ENCODE results near the gene SPOUT1.
"Not testable (repeated sequence)": the region's sequence is repeated elsewhere in the genome, so short reads cannot be mapped to it uniquely, and the experiment has no call there.

SPOUT1 gene

DNA sequence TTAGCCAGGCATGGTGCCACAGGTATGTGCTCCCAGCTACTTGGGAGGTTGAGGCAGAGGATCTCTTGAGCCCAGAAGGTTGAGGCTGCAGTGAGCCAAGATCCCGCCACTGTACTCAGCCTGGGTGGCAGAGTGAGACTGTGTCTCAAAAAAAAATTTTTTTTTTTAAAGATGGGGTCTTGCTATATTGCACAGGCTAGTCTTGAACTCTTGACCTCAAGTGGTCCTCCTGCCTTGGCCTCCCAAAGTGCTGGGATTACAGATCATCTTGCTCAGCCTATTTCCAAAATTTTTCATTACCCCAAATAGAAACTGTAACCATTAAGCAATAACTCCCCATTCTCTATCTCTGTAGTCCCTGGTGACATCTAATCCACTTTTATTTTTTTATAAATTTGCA, 46.9 kb downstream of the SPOUT1 start:
- H3F3A ChIP-seq (ENCODE audit: low read depth), result no peaks in the 10 kb centered on the region
- no peaks in the 10 kb centered on the region for H3K9me2 ChIP-seq (replicated peaks; ENCODE audit: low read depth, low read length)
- H3K9me3 ChIP-seq (ENCODE audit: insufficient read depth, low read depth, low read length), result no peaks in the 10 kb centered on the region
- no peaks in the 10 kb centered on the region for H4K20me1 ChIP-seq (ENCODE audit: insufficient read depth, low read length, poor library complexity, severe bottlenecking)
- peaks cover 5% of the 10 kb centered on the region; the same call in 1 of the 2 replicates for H3K79me2 ChIP-seq (ENCODE audit: insufficient read depth, low read length)
- H3K27me3 ChIP-seq (ENCODE audit: insufficient read depth, low read length, poor library complexity, severe bottlenecking), result no peaks in the 10 kb centered on the region
- no peak overlapping the region for H3K4me3 ChIP-seq (ENCODE audit: low read length, poor library complexity, severe bottlenecking)
- no peaks in the 10 kb centered on the region for H3K36me3 ChIP-seq (ENCODE audit: insufficient read depth, low read length)
- H2AFZ ChIP-seq (ENCODE audit: low read length), result no peak overlapping the region
- no peak for TF ChIP-seq EZH2phosphoT487 (IDR thresholded peaks at IDR 0.05; ENCODE audit: borderline replicate concordance)
- TF ChIP-seq, protein P1, sequence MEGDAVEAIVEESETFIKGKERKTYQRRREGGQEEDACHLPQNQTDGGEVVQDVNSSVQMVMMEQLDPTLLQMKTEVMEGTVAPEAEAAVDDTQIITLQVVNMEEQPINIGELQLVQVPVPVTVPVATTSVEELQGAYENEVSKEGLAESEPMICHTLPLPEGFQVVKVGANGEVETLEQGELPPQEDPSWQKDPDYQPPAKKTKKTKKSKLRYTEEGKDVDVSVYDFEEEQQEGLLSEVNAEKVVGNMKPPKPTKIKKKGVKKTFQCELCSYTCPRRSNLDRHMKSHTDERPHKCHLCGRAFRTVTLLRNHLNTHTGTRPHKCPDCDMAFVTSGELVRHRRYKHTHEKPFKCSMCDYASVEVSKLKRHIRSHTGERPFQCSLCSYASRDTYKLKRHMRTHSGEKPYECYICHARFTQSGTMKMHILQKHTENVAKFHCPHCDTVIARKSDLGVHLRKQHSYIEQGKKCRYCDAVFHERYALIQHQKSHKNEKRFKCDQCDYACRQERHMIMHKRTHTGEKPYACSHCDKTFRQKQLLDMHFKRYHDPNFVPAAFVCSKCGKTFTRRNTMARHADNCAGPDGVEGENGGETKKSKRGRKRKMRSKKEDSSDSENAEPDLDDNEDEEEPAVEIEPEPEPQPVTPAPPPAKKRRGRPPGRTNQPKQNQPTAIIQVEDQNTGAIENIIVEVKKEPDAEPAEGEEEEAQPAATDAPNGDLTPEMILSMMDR (conservative IDR thresholded peaks at IDR 0.05; ENCODE audit: low read length), result no peak
- no peak overlapping the region for H3K9ac ChIP-seq (ENCODE audit: low read depth, low read length, poor library complexity, severe bottlenecking)
- H3K4me2 ChIP-seq (ENCODE audit: low read depth, low read length, poor library complexity, severe bottlenecking), result no peak overlapping the region
- peaks cover 2% of the 10 kb centered on the region for H3K4me1 ChIP-seq (ENCODE audit: insufficient read depth, low read length, poor library complexity, severe bottlenecking)

DNA sequence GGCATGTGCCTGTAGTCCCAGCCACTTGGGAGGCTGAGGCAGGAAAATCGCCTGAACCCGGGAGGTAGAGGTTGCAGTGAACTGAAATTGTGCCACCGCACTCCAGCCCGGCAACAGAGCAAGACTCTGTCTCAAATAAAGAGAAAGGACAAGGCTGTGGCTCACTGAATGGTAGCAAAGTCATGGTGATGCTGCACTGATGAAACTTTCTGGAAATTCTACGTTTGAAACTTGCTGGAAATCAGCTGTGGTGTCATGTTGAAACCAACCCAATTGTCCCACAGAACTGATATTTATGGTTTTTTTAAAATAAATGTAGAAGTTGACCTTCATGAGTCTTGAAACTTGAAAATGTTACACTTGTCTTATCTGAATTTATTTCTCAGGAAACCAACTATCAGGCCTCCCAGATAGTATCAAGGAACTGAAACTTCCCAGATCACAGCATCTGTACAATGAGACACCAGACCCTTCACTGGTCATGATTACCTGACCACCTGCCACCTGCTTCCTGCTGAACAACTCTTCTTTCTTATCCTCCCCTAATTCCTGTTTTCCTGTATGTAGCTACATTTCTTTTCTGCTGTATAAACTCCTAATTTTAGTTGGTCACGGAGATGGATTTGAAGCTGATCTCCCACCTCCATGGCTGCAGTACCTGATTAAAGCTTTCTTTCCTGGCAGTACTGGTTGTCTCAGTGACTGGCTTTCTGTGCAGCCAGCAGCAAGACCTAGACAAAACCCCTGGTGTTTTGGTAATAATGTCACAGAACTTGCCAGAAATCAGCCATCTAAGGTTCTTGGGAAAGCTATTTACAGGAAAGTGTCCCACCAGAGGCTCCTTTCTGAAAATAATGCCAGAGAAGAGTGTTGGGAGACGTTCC, 48.2 kb downstream of the SPOUT1 start:
- Histone ChIP-seq H3K9me3 (ENCODE audit: insufficient read depth, low read depth, low read length) (no peaks in the 10 kb centered on the region), H3K79me2 (ENCODE audit: insufficient read depth, low read length) (no peaks in the 10 kb centered on the region), H3K4me1 (ENCODE audit: insufficient read depth, low read length, poor library complexity, severe bottlenecking) (no peaks in the 10 kb centered on the region), H3F3A (ENCODE audit: low read depth) (no peaks in the 10 kb centered on the region), H3K4me2 (ENCODE audit: low read depth, low read length, poor library complexity, severe bottlenecking) (no peak overlapping the region), H2AFZ (ENCODE audit: low read length) (no peak overlapping the region), H3K36me3 (ENCODE audit: insufficient read depth, low read length) (no peaks in the 10 kb centered on the region), H3K9me2 (replicated peaks; ENCODE audit: low read depth, low read length) (no peaks in the 10 kb centered on the region), H4K20me1 (ENCODE audit: insufficient read depth, low read length, poor library complexity, severe bottlenecking) (no peaks in the 10 kb centered on the region), H3K4me3 (ENCODE audit: low read length, poor library complexity, severe bottlenecking) (no peak overlapping the region), H3K9ac (ENCODE audit: low read depth, low read length, poor library complexity, severe bottlenecking) (no peak overlapping the region), H3K27me3 (ENCODE audit: insufficient read depth, low read length, poor library complexity, severe bottlenecking) (no peaks in the 10 kb centered on the region)
- TF ChIP-seq EZH2phosphoT487 (IDR thresholded peaks at IDR 0.05; ENCODE audit: borderline replicate concordance), result no peak
- TF ChIP-seq, protein P1 (conservative IDR thresholded peaks at IDR 0.05; ENCODE audit: low read length), result no peak

DNA sequence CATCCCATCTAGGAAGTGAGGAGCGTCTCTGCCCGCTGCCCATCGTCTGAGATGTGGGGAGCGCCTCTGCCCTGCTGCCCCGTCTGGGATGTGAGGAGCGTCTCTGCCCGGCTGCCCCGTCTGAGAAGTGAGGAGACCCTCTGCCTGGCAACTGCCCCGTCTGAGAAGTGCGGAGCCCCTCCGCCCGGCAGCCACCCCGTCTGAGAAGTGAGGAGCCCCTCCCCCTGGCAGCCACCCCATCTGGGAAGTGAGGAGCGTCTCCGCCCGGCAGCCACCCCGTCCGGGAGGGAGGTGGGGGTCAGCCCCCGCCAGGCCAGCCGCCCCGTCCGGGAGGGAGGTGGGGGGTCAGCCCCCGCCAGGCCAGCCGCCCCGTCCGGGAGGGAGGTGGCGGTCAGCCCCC, 49.5 kb downstream of the SPOUT1 start:
- H3K36me3 ChIP-seq (ENCODE audit: insufficient read depth, low read length); H3K9me2 ChIP-seq (replicated peaks; ENCODE audit: low read depth, low read length); H3K4me1 ChIP-seq (ENCODE audit: insufficient read depth, low read length, poor library complexity, severe bottlenecking); H3K27me3 ChIP-seq (ENCODE audit: insufficient read depth, low read length, poor library complexity, severe bottlenecking); H3K79me2 ChIP-seq (ENCODE audit: insufficient read depth, low read length); H3K9ac ChIP-seq (ENCODE audit: low read depth, low read length, poor library complexity, severe bottlenecking); H3F3A ChIP-seq (ENCODE audit: low read depth); H4K20me1 ChIP-seq (ENCODE audit: insufficient read depth, low read length, poor library complexity, severe bottlenecking); H3K9me3 ChIP-seq (ENCODE audit: insufficient read depth, low read depth, low read length); H2AFZ ChIP-seq (ENCODE audit: low read length); H3K4me3 ChIP-seq (ENCODE audit: low read length, poor library complexity, severe bottlenecking); H3K4me2 ChIP-seq (ENCODE audit: low read depth, low read length, poor library complexity, severe bottlenecking): not testable (repeated sequence)

DNA sequence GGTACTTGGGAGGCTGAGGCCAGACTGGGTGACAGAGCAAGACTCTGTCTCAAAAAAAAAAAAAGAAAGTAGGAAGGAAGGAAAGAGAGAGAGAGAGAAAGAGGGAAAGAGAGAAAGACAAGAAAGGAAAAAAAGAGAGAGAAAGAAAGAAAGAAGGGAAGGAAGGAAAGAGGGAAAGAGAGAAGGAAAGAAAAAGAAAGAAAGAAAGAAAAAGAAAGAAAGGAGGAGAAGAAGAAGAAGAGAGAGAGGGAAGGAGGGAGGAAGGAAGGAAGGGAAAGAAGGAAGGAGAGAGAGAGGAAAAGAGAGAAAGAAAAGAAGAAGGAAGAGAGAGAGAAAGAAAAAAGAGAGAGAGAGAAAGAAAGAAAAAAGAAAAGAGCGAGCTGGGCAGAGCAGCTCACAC, 54.8 kb downstream of the SPOUT1 start:
- H3K4me1 ChIP-seq (ENCODE audit: insufficient read depth, low read length, poor library complexity, severe bottlenecking), result peaks cover 4% of the 10 kb centered on the region
- H3K9me3 ChIP-seq (ENCODE audit: insufficient read depth, low read depth, low read length), result no peaks in the 10 kb centered on the region
- TF ChIP-seq, protein P1 (conservative IDR thresholded peaks at IDR 0.05; ENCODE audit: low read length), result no peak
- no peak for TF ChIP-seq EZH2phosphoT487 (IDR thresholded peaks at IDR 0.05; ENCODE audit: borderline replicate concordance)
- peaks cover 16% of the 10 kb centered on the region; the same call in 1 of the 2 replicates for H3K79me2 ChIP-seq (ENCODE audit: insufficient read depth, low read length)
- H3F3A ChIP-seq (ENCODE audit: low read depth), result no peaks in the 10 kb centered on the region
- H3K9me2 ChIP-seq (replicated peaks; ENCODE audit: low read depth, low read length), result no peaks in the 10 kb centered on the region
- no peaks in the 10 kb centered on the region for H3K36me3 ChIP-seq (ENCODE audit: insufficient read depth, low read length)
- no peak overlapping the region for H3K4me2 ChIP-seq (ENCODE audit: low read depth, low read length, poor library complexity, severe bottlenecking)
- no peak overlapping the region for H3K9ac ChIP-seq (ENCODE audit: low read depth, low read length, poor library complexity, severe bottlenecking)
- no peaks in the 10 kb centered on the region for H4K20me1 ChIP-seq (ENCODE audit: insufficient read depth, low read length, poor library complexity, severe bottlenecking)
- no peak overlapping the region for H3K4me3 ChIP-seq (ENCODE audit: low read length, poor library complexity, severe bottlenecking)
- no peaks in the 10 kb centered on the region for H3K27me3 ChIP-seq (ENCODE audit: insufficient read depth, low read length, poor library complexity, severe bottlenecking)
- no peak overlapping the region for H2AFZ ChIP-seq (ENCODE audit: low read length)
